HTR-8/SVneo (cell line): Measurements from ENCODE around the gene HORMAD2.
"Not testable (repeated sequence)": the region's sequence is repeated elsewhere in the genome, so short reads cannot be mapped to it uniquely, and the experiment has no call there.

ENCODE experiments used
- DNase-seq: peaks from one replicate; pipeline ENCODE4 v3.0.0; 2011; ENCODE audit warnings: low spot score, mixed read lengths; ENCODE audit not compliant: insufficient read length
- FAIRE-seq: peaks from 2 replicates; lab custom pipeline; 2011; peaks lifted over from hg19 to GRCh38; lab: Jason Lieb, UNC

HORMAD2 gene

GRCh38 chr22:30097861-30098260 lies 17.6 kb downstream of the HORMAD2 start:
- no peak for FAIRE-seq
- no peak for DNase-seq

- not testable (repeated sequence) for DNase-seq, FAIRE-seq
These were observed 20.5 kb downstream of the HORMAD2 start for GRCh38 chr22:30100770-30101169.

GRCh38 chr22:30104501-30105156 lies 24.4 kb downstream of the HORMAD2 start:
- no peak for DNase-seq
- FAIRE-seq = no peak

DNA sequence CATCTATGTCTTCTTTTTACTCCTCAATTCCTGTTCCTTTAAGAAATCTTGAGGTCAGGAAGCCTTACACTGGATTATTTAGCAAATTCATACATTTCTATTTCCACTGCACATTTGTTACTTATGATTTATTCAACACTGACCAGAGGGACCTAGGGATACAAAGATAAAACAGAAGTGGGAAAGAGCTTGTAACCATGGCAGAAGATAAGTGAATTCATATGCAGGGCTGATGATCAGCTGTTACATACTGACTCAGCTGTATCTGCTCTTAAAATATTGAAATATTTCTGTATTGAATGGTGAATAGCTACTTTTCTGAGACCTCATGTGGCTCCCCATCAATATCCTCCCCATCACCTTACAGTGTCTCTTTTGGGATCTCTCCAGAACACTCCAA lies 25.2 kb downstream of the HORMAD2 start:
- no peak for FAIRE-seq

GRCh38 chr22:30113494-30113893 lies 33.2 kb downstream of the HORMAD2 start:
- no peak for DNase-seq
- FAIRE-seq = no peak

More for the DNA sequence above, 25.2 kb downstream of the HORMAD2 start:
- DNase-seq = no peak

- no peak for FAIRE-seq
- no peak for DNase-seq
These were observed 34.1 kb downstream of the HORMAD2 start for GRCh38 chr22:30114361-30114760.

DNA sequence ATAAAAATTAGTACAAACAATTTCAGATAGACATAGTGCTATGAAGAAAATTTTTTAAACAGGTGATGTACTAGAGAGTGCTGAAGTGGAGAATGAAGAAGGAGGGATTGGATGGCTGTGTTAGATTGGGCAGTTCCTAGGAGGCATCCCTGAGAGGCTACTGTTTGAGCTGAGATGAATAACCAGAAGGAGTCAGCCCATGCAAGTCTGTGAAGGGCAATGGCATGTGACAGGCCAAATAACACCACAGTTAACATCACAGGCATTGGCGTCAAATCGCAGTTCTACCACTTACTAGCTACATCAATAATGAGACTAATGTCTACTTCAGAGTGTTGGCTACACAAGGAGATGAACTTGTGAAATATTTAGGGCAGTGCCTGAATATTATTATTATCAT lies 35.4 kb downstream of the HORMAD2 start:
- no peak for FAIRE-seq
- DNase-seq = no peak

DNA sequence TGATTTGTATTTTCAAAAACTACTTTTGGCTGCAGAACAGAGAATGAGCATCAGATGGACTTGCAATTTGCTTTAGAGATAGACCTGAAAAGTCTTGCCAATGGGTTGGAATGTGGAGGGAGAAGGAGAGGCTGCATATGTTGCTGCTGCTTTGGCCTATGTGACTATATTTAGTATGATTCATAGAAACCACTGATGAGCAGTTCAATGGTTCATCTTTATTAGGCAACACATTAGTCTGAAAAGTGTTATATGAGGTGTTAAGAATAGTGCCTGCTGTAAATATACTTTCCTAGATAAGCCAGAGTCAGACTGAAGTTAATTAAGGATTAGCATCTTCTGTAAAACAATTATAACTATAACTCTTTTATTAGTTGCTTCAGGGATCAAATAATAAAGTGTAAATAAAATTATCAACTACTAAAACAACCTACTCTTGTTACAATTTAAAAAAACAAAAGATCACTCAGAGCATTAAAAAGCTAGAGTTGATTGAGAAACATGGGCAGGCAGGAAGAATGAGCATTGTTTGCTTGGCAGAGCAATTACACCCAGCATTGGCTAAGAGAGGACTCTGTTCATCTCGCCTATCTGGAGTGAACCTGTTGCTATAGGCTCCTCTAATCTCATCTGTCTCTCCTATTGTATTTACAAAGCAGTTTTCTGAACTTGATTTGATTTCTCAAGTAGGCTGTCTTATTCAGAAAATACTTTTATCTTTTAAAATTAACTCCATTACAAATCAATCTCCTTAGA lies 36.3 kb downstream of the HORMAD2 start:
- no peak for FAIRE-seq
- DNase-seq = no peak

DNA sequence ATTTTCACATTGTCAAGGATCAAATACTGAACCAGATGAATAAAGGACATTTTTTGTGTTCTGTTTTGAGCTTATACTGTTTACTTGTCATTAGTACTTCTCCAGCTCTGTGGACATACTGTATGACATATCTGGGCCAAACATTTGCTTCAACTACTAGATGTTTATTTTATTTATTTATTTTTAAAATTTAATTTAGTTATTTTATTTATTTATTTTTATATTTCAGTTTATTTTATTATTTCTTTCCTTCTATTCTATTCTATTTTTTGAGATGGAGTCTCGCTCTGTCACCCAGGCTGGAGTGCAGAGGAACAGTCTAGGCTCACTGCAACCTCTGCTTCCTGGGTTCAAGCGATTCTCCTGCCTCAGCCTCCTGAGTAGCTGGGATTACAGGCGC lies 37.0 kb downstream of the HORMAD2 start:
- DNase-seq = no peak
- FAIRE-seq = no peak

- no peak for DNase-seq
- no peak for FAIRE-seq
These were observed 38.0 kb downstream of the HORMAD2 start for GRCh38 chr22:30118291-30118690.

- no peak for DNase-seq
- no peak for FAIRE-seq
These were observed 41.7 kb downstream of the HORMAD2 start for GRCh38 chr22:30121960-30122359.

DNA sequence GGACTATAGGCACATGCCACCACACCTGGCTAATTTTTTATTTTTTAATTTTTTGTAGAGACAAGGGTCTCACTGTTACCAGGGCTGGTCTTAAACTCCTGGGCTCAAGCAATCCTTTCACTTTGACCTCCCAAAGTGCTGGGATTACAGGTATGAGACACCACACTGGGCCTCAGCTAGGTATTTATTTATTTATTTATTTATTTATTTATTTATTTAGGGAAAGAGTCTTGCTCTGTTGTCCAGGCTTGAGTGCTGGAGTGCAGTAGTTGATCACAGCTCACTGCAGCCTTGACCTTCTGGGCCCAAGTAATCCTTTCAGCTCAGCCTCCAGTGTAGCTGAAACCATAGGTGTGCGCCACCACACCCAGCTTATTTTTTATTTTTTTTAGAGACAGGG lies 43.2 kb downstream of the HORMAD2 start:
- DNase-seq = no peak
- FAIRE-seq = no peak

GRCh38 chr22:30127749-30128166 lies 47.5 kb downstream of the HORMAD2 start:
- DNase-seq = no peak
- no peak for FAIRE-seq

GRCh38 chr22:30128511-30128910 lies 48.2 kb downstream of the HORMAD2 start:
- no peak for FAIRE-seq

GRCh38 chr22:30129636-30130035 lies 49.4 kb downstream of the HORMAD2 start:
- no peak for DNase-seq
- FAIRE-seq = no peak

More at GRCh38 chr22:30128511-30128910, 48.2 kb downstream of the HORMAD2 start:
- DNase-seq = no peak

DNA sequence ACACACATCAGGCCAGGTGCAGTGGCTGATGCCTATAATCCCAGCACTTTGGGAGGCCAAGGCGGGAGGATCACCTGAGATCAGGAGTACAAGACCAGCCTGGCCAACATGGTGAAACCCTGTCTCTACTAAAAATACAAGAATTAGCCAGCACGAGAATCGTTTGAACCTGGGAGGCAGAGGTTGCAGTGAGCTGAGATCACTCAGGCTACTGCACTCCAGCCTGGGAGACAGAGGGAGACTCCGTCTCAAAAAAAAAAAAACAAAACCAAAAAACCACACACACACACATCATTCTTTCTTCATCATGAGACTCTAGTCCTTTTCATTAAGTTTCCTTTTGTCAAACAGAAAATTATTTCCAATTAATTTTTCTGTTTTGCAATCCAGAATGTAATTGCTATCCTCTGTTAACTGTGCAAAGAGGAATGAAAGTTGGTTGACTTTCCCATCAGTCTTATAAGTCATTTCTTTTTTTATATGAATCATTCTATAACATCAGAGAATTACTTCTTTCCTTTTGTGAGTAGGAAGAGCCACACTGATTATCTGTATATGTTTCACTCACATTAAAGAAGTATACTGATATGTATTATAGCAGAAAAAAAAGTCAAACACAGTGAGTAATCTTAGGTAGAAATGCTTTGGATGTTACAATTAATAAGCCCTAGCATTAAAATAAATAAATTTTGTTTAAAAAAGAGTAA lies 52.2 kb downstream of the HORMAD2 start:
- no peak for DNase-seq
- no peak for FAIRE-seq

- DNase-seq (no peak), FAIRE-seq (no peak)
These were observed 60.1 kb downstream of the HORMAD2 start for GRCh38 chr22:30140414-30140813.

- DNase-seq = no peak
- FAIRE-seq = no peak
These were observed 63.0 kb downstream of the HORMAD2 start for GRCh38 chr22:30143265-30143664.

DNA sequence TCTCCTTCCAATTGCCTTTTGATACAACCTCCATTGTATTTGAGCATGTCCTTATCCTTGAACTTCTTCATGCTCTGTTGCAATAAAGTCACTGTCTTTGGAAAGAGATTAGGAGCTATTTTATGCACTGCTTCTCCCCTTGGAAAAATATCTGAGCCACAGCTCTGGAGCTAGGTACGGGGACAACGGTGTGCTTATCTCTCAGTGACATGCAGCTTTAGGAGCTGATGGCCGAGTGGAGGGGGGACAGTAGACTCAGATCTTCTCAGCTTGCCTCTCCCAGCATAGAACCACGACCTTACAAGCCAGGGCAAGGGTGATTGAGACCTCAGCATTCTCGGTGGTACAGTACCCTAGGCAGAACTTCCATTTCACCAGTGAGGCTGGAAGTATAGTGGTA lies 64.1 kb downstream of the HORMAD2 start:
- DNase-seq (no peak), FAIRE-seq (no peak)

DNA sequence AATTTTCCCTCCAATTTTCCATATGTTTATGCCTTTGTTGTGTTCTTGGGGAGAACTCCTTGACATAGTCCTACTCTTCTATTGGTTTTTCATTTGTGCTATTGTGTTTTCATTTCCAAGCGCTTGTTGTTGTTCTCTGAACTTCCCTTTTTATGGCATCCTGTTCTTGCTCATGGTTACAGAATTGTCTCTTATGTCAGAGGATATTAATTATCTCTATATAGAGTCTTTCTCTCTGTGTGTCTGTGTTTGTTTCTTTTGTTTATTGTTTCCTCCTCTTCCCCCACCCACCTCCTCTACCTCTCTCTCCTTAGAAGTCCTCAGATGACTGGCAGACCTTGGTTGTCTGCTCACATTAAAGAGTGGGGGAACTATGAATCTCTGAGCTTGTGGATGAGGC lies 69.9 kb downstream of the HORMAD2 start:
- DNase-seq = no peak
- no peak for FAIRE-seq

GRCh38 chr22:30158277-30158676 lies 78.0 kb downstream of the HORMAD2 start:
- DNase-seq (no peak), FAIRE-seq (no peak)
